GM18526 (cell line): ENCODE results near the gene TEX2.

Source experiments
- POLR2A ChIP-seq: IDR thresholded peaks from 3 replicates; pipeline ENCODE4 v1.6.1; 2011; ENCODE audit not compliant: insufficient read length; ENCODE audit errors: extremely low read depth

TEX2 gene

DNA sequence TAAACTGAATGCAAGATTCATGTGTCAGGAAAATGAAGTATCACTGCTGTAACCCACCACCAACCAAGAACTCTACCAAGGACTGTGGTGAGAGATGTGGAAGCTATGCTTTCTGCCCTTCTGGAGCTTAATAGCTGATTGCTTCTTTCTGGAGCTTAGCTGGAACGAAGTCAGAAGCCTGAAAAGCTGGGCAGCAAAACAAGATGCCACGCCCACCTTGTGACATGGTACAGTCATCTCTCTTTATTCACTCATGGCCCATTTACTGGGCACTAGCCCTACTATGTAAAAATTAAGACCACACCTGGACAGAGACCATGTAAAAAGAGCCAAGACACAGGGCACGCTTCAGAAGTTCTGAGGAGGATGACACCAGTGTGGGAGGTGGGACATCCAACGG, 48.1 kb downstream of the TEX2 start:
- no peak for TF ChIP-seq POLR2A

GRCh38 chr17:64213995-64214811, 48.9 kb downstream of the TEX2 start:
- TF ChIP-seq POLR2A = no peak

DNA sequence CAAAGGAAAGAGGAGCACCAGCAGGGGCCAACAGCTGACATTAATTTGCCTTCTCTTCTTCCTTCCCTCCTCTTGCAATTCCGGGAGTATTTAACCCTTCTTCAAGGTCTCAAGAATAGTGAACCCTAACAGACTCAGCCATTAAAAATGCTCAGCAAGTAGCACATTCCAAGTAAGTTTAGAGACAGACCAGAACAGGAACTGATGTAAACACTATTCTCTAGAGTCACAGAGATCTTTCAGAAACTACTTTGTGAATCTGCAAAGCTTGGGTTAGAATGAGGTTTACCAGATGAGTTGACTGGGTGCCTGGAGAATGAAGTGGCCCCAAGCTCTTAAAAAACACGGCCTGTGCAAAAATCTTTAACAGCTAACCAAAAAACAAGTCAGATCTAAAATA, 50.9 kb downstream of the TEX2 start:
- no peak for TF ChIP-seq POLR2A

DNA sequence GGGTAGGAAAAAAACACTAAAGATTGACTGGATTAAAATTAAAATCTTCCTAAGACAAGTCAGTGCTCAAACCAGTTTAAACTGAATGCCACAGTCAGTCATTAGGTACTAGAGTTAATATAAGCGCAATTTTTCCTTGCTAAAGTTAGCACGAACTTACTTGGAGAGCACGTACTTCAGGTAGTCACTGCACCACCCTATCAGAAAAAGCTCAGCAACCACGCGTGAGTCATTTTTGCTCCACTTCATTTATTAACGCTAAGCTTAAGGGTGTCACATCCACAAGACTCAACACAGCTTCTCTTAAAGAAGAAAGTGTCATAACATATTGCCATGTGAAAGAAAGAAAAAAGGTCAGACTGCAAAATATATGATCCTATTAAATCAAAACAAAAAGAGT, 53.1 kb downstream of the TEX2 start:
- TF ChIP-seq POLR2A = no peak

DNA sequence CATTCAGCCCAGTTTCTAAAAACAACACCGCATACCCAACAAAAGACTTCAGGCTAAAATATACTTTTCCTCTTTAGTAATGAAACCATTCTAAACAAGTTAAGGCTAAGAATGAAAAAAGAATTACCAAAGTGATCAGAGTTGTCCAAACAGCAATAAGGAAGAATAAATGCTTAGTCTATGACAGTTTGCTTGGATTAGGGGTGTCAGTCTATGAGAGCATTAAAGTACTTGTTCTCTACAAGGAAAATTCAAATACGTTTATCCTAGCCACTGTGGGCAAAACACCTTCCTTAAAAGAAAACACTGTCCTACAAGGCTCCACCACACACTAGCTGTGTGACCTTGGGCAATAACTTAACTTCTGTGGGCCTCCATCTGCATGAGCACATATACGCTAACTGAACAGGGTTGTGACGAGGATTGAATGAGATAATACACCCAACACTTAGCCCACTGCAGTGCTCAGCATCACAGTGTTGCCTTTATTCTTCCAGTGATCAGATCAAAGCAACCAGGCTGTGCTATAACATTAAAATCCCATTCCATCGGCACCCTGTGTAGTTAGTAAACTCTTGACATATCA, 53.6 kb downstream of the TEX2 start:
- TF ChIP-seq POLR2A = no peak

DNA sequence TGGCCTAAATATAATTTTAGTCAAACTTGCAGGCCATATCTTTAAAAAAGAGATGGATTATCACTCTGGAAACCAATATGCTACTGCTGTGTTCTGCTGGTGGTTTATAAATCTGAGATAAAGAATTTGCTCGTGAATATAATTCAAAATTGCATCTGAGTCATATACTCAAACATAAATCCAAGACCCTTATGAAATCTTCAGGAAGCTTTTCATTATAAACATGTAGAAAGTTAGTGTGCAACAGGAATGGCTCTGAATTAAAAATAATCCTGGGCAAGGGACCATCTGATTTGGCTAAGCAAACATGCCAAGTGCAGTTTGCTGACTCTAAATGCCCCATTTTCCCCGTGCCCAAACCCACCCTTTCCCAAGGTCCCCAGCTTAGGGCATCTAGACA, 57.3 kb downstream of the TEX2 start:
- no peak for TF ChIP-seq POLR2A

DNA sequence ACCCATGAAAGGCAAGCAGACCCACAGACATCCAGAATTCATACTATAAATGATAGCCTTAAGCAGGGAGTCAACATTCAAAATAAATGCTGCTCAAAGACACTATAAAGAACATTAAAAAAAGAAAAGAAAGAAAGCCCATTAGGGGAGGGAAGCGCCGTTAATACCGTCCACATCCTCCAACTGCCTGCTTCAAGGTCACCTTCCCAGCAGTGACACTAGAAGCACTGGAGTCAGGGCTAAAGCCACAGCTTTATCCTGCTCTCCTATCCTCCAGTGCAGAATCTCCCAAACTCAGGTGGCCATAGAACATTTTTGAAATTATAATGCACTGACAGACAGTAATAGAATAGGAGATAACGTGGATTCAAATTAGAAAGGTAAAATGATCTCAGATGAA, 59.4 kb downstream of the TEX2 start:
- TF ChIP-seq POLR2A = no peak

- no peak for TF ChIP-seq POLR2A
Measured at GRCh38 chr17:64202683-64203344, 60.2 kb downstream of the TEX2 start.

DNA sequence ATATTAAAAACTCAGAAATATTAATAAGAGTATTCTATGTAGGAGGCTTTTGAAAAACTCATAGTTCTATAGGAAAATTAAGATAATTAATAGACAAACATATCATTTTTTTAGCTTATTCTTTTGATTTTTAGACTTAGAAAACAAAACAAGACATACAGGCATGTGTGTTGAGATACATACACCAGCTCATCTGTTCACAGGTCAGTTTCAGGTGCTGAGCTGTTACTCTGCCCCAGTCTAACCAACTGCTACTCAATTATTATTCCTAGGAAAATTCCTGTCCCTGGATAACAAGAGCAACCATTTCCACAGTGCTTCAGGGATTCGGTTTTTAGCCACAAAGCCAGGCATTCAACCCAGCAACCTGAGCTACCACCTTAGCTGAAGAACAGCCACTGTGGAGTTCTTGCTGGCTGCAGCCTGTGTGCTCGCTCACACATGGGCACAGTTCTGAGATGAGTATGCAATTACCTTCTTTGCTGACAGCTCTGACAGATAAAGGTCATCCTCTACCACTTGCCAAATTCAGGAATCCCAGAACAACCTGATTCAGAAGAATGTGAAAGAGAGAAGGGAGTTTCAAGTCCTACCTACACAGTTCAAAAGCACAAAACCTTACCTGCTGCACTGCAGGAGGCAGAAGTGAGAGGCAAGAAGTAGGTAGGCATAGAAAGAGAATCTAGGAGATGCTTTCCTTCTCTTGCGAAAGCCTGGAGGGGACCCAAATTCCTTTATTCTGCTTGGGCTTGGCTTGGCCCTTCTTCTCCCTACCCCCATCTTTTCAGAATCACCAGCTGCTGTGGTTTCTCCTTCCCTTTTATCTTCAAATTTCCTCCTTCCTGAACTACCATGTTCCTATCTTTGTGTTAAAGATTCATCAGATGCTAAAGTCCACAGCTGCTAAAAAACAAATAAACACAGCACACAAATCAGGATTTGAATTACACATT, 62.7 kb downstream of the TEX2 start:
- TF ChIP-seq POLR2A = no peak

DNA sequence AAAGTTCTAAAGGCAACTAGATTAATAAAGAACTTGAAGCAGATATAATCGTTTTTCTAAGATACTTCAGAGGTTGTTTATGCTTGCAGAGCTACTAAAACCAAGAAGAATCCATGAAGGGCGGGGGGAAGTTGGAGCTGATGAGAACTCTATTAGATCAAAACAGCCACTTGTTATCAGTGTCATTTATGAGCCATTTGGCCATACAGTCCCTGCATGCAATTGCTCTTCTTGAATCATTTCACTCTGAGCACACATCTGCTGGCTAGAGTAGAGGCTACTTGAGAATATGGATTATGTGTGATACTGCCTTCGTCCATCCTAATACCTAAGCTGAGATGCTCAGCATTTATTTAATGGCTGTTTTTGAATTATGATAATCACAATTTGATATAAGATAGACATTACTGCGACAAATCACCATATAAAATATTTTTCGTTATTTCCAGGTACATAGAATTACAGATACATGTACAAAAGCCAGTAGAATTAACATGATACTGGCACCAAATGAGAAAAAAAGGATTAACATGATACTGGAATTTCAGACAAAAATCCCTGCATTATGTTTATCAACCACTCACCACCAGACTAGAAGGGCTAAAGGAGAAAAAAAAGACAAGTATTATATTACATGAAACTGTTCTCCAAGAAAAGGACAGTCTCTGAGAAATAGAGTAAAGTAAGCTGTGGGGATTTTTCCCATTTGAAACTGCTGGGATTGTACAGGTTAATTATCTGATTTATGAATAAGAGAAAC, 64.5 kb downstream of the TEX2 start:
- no peak for TF ChIP-seq POLR2A

- TF ChIP-seq POLR2A = no peak
Measured at GRCh38 chr17:64196601-64197000, 66.5 kb downstream of the TEX2 start.

GRCh38 chr17:64193561-64193960, 69.5 kb downstream of the TEX2 start:
- no peak for TF ChIP-seq POLR2A

- TF ChIP-seq POLR2A = no peak
Measured at GRCh38 chr17:64192589-64192988, 70.5 kb downstream of the TEX2 start.

DNA sequence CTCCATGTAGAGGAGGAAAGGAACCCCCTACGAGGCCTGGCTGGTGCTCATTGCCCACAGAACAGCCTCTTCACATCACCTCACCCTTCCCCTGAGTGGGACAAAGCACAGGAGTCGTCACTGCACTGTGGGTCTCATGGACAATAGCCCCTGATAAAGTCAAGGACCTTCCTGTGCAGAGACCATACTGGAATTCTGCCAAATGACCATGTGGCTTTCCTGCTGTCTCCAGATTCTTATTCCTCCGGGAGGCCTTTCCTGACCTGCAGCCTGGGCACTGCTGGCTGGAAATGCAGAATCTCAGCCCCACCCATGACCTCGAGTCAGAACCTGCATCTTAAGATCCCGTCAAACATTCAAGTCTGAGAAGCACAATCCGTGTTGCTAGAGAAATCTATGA, 72.6 kb downstream of the TEX2 start:
- TF ChIP-seq POLR2A = no peak
